Measurements from ENCODE around the gene ARNT2. TPM values are rescaled to one million over a fixed set of nuclear protein-coding genes. Genes with fewer than 3 reads are reported as not detected.

ARNT2 gene
- total and polyA plus RNA-seq, 10 of the 15 experiments (the other 5 are each of a cell fraction or from before 2014, with no cell fraction given): 0.07 to 0.49 (median 0.09) TPM; not detected in 6

DNA sequence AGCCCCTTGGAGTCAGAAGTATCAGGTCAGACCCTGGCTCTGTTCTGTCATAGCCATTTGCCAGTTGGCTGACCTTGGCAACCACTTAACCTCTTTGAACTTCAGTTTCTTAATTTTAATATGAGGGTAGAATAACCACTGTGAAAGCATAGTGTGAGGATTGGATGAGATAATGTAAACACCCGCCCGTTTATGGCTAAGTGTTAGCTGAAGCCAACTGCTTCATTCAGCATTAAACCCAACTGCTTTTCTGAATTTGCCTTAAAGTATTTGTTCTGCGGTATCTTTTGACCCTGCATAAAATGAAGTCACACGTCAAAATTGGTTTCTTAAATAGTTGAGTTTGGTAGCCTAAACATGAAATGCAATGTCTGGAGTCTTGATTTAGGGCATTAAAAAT is 169.4 kb downstream of the ARNT2 start:
- H3K4me3 ChIP-seq: no peak overlapping the region
- peaks cover 0 to 11% of the 10 kb centered on the region in 2 experiments; a peak in 2 of 4 replicates for H3K27me3 ChIP-seq (replicated peaks in 1 of 2; ENCODE audit: control insufficient read depth in 2 of 2, insufficient read depth in 2 of 2, low read length in 1 of 2)
- intact Hi-C loops (cut with micrococcal nuclease; ENCODE audit: unreplicated experiment): no loop called here
- no peaks in the 10 kb centered on the region for H3K79me2 ChIP-seq (ENCODE audit: control insufficient read depth, insufficient read depth, low read length)
- TF ChIP-seq SUZ12 (IDR thresholded peaks at IDR 0.05; ENCODE audit: unreplicated experiment) (no peak), SMARCA5 (IDR thresholded peaks at IDR 0.05) (no peak), CUX1 (IDR thresholded peaks at IDR 0.05; ENCODE audit: insufficient replicate concordance, low read depth, low read length) (no peak)
- ChIA-PET RAD21 (ENCODE audit: unreplicated experiment) (no interaction called here), SMC1A (ENCODE audit: uncharacterized antibody, unreplicated experiment) (no interaction called here), POLR2A (no interaction called here), CTCF (no interaction called here)
- no peaks in the 10 kb centered on the region for H4K20me1 ChIP-seq (ENCODE audit: control insufficient read depth, insufficient read depth)
- H3K4me2 ChIP-seq (ENCODE audit: control insufficient read depth, insufficient read depth): no peak overlapping the region
- H3K27ac ChIP-seq (ENCODE audit: control insufficient read depth, insufficient read depth): no peak overlapping the region
- FAIRE-seq: no peak
- no peak for DNase-seq (ENCODE audit: low read depth, low spot score)
- H3K9ac ChIP-seq (ENCODE audit: control insufficient read depth, insufficient read depth, low read length): no peak overlapping the region
- no TSS peak for BruUV-seq (replicated peaks)
- 49% methylated on average over 4 of the region's 4 CpGs for WGBS (ENCODE audit: insufficient coverage, insufficient replicate concordance, low lambda C conversion rate, missing lambda C conversion rate)
- H2AFZ ChIP-seq (ENCODE audit: control insufficient read depth, low read depth, low read length): no peak overlapping the region
- H3K4me1 ChIP-seq (ENCODE audit: control insufficient read depth, insufficient read depth, low read length): no peaks in the 10 kb centered on the region
- H3K36me3 ChIP-seq (ENCODE audit: control insufficient read depth in 2 of 2, insufficient read depth in 2 of 2, low read length in 1 of 2): no peaks in the 10 kb centered on the region
- ATAC-seq: no peak
- no peaks in the 10 kb centered on the region for H3K9me3 ChIP-seq (replicated peaks; ENCODE audit: control insufficient read depth, insufficient read depth, low read length)
- in situ Hi-C loops (cut with MboI): no loop called here

All from GM12878 (cell line).